NOMO-1 treated with DMSO at 0.1 percent for 48 hours (cell line): ENCODE data around the gene GNL3L.
"Not testable (repeated sequence)": the region's sequence is repeated elsewhere in the genome, so short reads cannot be mapped to it uniquely, and the experiment has no call there.

Source experiments
- DNase-seq: peaks from one replicate; lab custom pipeline; 2025; ENCODE audit not compliant: unreplicated experiment; lab: John Stamatoyannopoulos, UW

Gene GNL3L

DNA sequence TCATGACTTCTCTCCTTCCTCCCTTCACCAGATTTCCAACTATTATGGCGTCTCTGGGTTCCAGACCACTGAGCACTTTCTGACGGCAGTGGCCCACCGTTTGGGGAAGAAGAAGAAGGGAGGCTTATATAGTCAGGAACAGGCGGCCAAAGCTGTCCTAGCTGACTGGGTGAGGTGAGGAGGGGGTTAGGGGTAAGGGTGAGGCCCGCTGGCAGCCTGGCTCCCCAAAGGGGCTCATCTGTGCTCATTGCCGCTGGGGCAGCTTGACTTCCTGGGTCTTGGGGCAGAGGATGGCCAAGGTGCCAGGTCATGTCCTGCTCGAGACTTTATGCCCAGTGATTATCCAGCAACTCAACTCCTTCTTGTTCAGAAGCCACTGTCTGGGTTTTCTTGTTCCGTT lies 21.8 kb downstream of the GNL3L start:
- DNase-seq: no peak

DNA sequence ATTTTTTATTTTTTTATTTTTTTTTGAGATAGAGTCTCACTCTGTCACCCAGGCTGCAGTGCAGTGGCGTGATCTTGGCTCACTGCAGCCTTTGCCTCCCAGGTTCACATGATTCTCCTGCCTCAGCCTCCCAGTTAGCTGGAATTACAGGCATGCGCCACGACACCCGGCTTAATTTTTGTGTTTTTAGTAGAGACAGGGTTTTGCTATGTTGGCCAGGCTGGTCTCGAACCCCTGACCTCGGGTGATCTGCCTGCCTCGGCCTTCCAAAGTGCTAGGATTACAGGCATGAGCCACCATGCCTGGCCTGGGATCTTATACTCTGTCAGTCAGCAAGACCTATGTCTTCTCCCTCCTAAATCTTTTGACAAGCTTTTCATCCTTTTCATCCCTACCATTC lies 25.0 kb downstream of the GNL3L start:
- not testable (repeated sequence) for DNase-seq

DNA sequence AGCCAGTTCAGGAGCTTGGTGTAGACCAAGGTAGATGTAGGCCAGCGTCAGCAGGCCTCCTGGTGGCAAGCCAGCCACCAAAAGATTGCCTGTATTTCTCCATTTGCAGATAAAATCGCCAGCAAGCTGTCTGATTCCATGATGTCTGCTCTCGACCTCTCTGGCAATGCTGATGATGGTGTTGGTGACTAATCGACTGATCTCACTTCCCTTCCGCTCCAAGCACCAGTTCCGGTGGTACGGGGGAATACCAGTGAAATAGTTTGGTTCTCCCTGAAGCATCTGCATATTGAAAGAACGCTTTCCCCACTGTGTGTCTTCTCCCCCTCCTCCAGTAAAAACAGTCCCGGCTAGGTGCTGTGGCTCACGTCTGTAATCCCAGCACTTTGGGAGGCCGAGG lies 30.4 kb downstream of the GNL3L start:
- DNase-seq: no peak

DNA sequence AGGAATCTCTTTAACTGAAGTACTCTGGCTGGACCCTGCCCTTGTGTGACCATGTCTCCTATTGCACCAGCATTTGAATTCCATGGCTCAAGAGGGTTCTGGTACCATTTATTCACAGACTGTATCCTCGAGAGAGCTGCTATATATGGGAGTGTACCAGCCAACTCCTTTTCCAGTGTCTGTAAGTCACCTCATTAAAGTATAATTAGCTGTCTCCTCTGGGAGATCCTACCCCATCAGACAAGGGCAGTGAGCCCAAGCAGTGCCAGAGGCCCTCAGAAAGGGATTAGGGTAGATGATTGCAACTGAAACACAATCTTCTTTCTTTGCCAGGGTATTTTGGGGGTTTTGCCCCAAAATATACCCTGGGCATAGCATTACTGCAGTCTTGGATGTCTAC lies 31.6 kb downstream of the GNL3L start:
- DNase-seq: no peak

DNA sequence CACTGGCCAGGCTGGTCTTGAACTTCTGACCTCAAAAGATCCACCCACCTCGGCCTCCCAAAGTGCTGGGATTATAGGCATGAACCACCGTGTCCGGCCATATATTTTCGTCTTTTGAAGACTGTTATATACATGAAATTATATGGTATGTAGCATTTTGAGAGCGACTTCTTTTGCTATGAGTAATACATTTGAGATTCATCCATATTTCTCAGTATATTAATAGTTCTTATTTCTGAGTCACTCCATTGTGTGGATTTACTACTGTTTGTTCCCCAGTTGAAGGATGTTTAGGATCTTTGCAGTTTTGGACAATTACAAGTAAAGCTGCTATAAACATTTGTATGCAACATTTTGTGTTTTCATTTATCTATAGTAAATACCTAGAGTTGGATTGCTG lies 34.9 kb downstream of the GNL3L start:
- DNase-seq: no peak

DNA sequence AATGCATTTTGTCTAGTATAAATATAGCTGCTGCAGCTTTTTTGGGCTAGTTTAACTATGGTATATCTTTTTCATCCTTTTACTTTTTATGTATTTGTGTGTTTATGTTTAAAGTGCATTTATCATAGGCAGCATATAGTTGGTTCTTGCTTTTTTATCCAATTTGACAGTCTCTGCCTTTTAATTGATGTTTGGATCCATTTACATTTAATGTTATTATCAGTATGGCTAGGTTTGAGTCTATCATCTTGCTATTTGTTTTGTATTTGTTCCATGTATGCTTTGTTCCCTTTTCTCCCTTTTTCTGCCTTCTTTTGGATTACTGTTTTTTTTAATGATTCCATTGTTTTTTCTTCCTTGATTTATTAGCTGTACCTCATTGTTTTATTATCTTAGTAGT lies 40.3 kb downstream of the GNL3L start:
- no peak for DNase-seq

DNA sequence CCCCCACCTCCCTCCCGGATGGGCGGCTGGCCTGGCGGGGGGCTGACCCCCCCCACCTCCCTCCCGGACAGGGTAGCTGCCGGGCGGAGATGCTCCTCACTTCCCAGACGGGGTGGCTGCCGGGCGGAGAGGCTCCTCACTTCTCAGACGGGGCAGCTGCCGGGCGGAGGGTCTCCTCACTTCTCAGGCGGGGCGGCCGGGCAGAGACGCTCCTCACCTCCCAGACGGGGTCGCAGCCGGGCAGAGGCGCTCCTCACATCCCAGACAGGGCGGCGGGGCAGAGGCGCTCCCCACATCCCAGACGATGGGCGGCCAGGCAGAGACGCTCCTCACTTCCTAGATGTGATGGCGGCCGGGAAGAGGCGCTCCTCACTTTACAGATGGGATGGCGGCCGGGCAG lies 42.6 kb downstream of the GNL3L start:
- DNase-seq: not testable (repeated sequence)

DNA sequence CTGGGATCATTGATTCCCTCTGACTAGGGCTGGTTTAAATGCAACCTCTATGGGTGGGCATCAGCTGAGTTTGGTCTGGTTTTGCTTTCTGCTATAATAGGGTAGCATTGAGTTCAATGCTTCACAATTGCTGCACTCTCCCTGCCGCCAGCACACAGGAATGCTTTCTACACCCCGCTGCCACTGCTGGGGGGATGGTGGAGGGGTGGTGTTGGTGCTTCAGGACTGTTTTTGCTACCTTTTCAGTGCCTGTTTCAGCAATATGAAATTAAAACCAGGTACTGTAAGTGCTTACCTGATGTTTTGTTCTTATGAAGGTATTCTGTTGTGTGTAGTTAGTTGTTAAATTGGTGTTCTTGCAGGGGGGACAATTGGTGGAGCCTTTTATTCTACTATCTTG lies 67.7 kb downstream of the GNL3L start:
- DNase-seq: no peak

DNA sequence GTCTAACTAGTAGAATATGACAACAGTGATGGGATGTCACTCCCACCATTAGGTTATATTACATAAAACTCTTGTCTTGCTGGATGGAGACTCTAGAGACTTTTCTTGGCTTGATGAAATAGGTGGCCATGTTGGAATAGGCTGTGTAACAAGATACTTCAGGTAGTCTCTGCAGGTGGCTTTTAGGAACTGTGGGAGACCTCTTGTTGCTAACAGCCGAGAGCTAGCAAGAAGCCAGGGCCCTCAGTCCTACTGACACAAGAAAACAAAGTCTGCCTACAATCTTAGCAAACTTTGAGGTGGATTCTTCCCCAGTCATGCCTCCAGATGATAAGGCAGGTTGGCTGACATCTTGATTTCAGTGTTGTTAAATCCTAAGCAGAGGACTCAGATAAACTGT lies 72.5 kb downstream of the GNL3L start:
- no peak for DNase-seq
